Smooth muscle cell (in vitro differentiated cells): ENCODE results near the gene OR52M1. TPM values are rescaled to one million over a fixed set of nuclear protein-coding genes. Genes with fewer than 3 reads are reported as not detected.
"Not testable (repeated sequence)": the region's sequence is repeated elsewhere in the genome, so short reads cannot be mapped to it uniquely, and the experiment has no call there.

Source experiments
- DNase-seq: peaks from one replicate; lab custom pipeline; 2025; ENCODE audit not compliant: unreplicated experiment; lab: John Stamatoyannopoulos, UW
- H2AFZ ChIP-seq: fragments of 200-600 bp; sonication (generic); 2 replicates; pipeline ENCODE4 v1.6.0; 2016; ENCODE audit warnings: antibody characterized with exemption, low read depth, mild to moderate bottlenecking
- H3F3A ChIP-seq: fragments of 200-600 bp; sonication (generic); 2 replicates; pipeline ENCODE4 v1.6.0; 2017; ENCODE audit warnings: antibody characterized with exemption, low read depth
- H3K27ac ChIP-seq: fragments of 200-600 bp; sonication (generic); 2 replicates; pipeline ENCODE4 v1.5.1; 2016; ENCODE audit warnings: low read depth, mild to moderate bottlenecking
- H3K27me3 ChIP-seq: fragments of 200-600 bp; sonication (generic); 2 replicates; pipeline ENCODE4 v1.6.1; 2016; ENCODE audit warnings: low read depth, mild to moderate bottlenecking
- H3K36me3 ChIP-seq: fragments of 200-600 bp; sonication (generic); 2 replicates; pipeline ENCODE4 v1.5.1; 2016; ENCODE audit warnings: low read depth
- H3K4me1 ChIP-seq: fragments of 200-600 bp; sonication (generic); 2 replicates; pipeline ENCODE4 v1.5.1; 2016; ENCODE audit warnings: low read depth
- H3K4me2 ChIP-seq: fragments of 200-600 bp; sonication (generic); 2 replicates; pipeline ENCODE4 v1.6.0; 2016; ENCODE audit warnings: mild to moderate bottlenecking
- H3K4me3 ChIP-seq: fragments of 200-600 bp; sonication (generic); 2 replicates; pipeline ENCODE4 v1.5.1; 2016; ENCODE audit warnings: mild to moderate bottlenecking
- H3K79me2 ChIP-seq: fragments of 200-600 bp; sonication (generic); 2 replicates; pipeline ENCODE4 v1.6.0; 2016; ENCODE audit warnings: low read depth, mild to moderate bottlenecking
- H3K9ac ChIP-seq: fragments of 200-600 bp; sonication (generic); 2 replicates; pipeline ENCODE4 v1.6.0; 2016; ENCODE audit warnings: low read depth
- H3K9me3 ChIP-seq: fragments of 200-600 bp; sonication (generic); replicated peaks from 2 replicates; pipeline ENCODE4 v1.5.1; 2016; ENCODE audit warnings: low read depth
- H4K20me1 ChIP-seq: fragments of 200-600 bp; sonication (generic); 2 replicates; pipeline ENCODE4 v1.6.0; 2016; ENCODE audit warnings: low read depth
- CTCF ChIP-seq: fragments of 200-600 bp; sonication (generic); IDR thresholded peaks from 2 replicates; pipeline ENCODE4 v1.5.1; 2017; ENCODE audit warnings: borderline replicate concordance, mild to moderate bottlenecking, antibody characterized with exemption; ENCODE audit not compliant: insufficient read depth, poor library complexity, severe bottlenecking
- WGBS: methylation state at CpG from one replicate; pipeline ENCODE4 v1.1.7; 2016; ENCODE audit warnings: low lambda C conversion rate; 5-methylcytosine and 5-hydroxymethylcytosine counted together
- polyA plus RNA-seq: library from polyadenylated mRNA; unstranded; fragments of >200 nt; fragmentation: Nextera tagmentation; extraction: Ambion mirVana; gene quantifications from 2 replicates; pipeline ENCODE4 v1.2.1, GENCODE V29; 2016
- total RNA-seq: library from RNA; depleted of rRNA; stranded (reverse); fragments of >200 nt; gene quantifications from 2 replicates; pipeline ENCODE4 v1.2.3, GENCODE V29; 2014

OR52M1 gene
- total and polyA plus RNA-seq, 2 experiments from 2014 or later, result not detected

- H4K20me1 ChIP-seq, result no peaks in the 10 kb centered on the region
- H3K9me3 ChIP-seq, result no peaks in the 10 kb centered on the region
- H2AFZ ChIP-seq, result no peak overlapping the region
- DNase-seq, result no peak
- H3F3A ChIP-seq, result no peaks in the 10 kb centered on the region
- no peak overlapping the region for H3K4me2 ChIP-seq
- no peak overlapping the region for H3K27ac ChIP-seq
- H3K36me3 ChIP-seq, result no peaks in the 10 kb centered on the region
- no peak overlapping the region for H3K4me3 ChIP-seq
- H3K79me2 ChIP-seq, result no peaks in the 10 kb centered on the region
- 76% methylated on average over 2 of the region's 2 CpGs for WGBS
- no peak overlapping the region for H3K9ac ChIP-seq
- TF ChIP-seq CTCF, result no peak
- no peaks in the 10 kb centered on the region for H3K4me1 ChIP-seq
- H3K27me3 ChIP-seq, result peaks cover 5% of the 10 kb centered on the region
Observed at GRCh38 chr11:4522339-4522738, 22.7 kb upstream of the OR52M1 start.

- no peaks in the 10 kb centered on the region for H3F3A ChIP-seq
- no peak for TF ChIP-seq CTCF
- no peak overlapping the region for H3K9ac ChIP-seq
- no peaks in the 10 kb centered on the region for H3K9me3 ChIP-seq
- DNase-seq, result no peak
- no peak overlapping the region for H3K4me3 ChIP-seq
- H3K27me3 ChIP-seq, result peaks cover under 1% of the 10 kb centered on the region
- H3K27ac ChIP-seq, result no peak overlapping the region
- no peaks in the 10 kb centered on the region for H3K4me1 ChIP-seq
- WGBS, result 87% methylated on average over 6 of the region's 6 CpGs
- H3K79me2 ChIP-seq, result no peaks in the 10 kb centered on the region
- no peaks in the 10 kb centered on the region for H3K36me3 ChIP-seq
- H2AFZ ChIP-seq, result no peak overlapping the region
- H4K20me1 ChIP-seq, result no peaks in the 10 kb centered on the region
- no peak overlapping the region for H3K4me2 ChIP-seq
Observed at GRCh38 chr11:4522752-4523151, 22.2 kb upstream of the OR52M1 start.

GRCh38 chr11:4523666-4524065 lies 21.3 kb upstream of the OR52M1 start:
- H2AFZ ChIP-seq, result no peak overlapping the region
- no peaks in the 10 kb centered on the region for H3K36me3 ChIP-seq
- no peak overlapping the region for H3K4me3 ChIP-seq
- H3K4me1 ChIP-seq, result no peaks in the 10 kb centered on the region
- DNase-seq, result no peak
- no peak overlapping the region for H3K4me2 ChIP-seq
- 62% methylated on average over 1 of the region's 1 CpG for WGBS
- no peaks in the 10 kb centered on the region for H3K27me3 ChIP-seq
- no peak overlapping the region for H3K27ac ChIP-seq
- H4K20me1 ChIP-seq, result no peaks in the 10 kb centered on the region
- no peaks in the 10 kb centered on the region for H3K9me3 ChIP-seq
- H3K9ac ChIP-seq, result no peak overlapping the region
- no peaks in the 10 kb centered on the region for H3F3A ChIP-seq
- TF ChIP-seq CTCF, result no peak
- no peaks in the 10 kb centered on the region for H3K79me2 ChIP-seq

- Histone ChIP-seq H3K36me3 (no peaks in the 10 kb centered on the region), H3K27me3 (no peaks in the 10 kb centered on the region), H3K9me3 (no peaks in the 10 kb centered on the region), H3K9ac (no peak overlapping the region), H3F3A (no peaks in the 10 kb centered on the region), H2AFZ (no peak overlapping the region), H4K20me1 (no peaks in the 10 kb centered on the region), H3K4me3 (no peak overlapping the region), H3K79me2 (no peaks in the 10 kb centered on the region), H3K4me2 (no peak overlapping the region), H3K27ac (no peak overlapping the region), H3K4me1 (no peaks in the 10 kb centered on the region)
- TF ChIP-seq CTCF, result no peak
- 93% methylated on average over 2 of the region's 2 CpGs for WGBS
- no peak for DNase-seq
Observed at GRCh38 chr11:4527926-4528325, 17.1 kb upstream of the OR52M1 start.

GRCh38 chr11:4531686-4532085 lies 13.3 kb upstream of the OR52M1 start:
- not testable (repeated sequence) for H3K27me3 ChIP-seq, H3K9me3 ChIP-seq, H2AFZ ChIP-seq, H3K9ac ChIP-seq, H3K4me2 ChIP-seq, H3K4me1 ChIP-seq, H3K4me3 ChIP-seq, H3K36me3 ChIP-seq, H3K27ac ChIP-seq, DNase-seq, H3F3A ChIP-seq, H3K79me2 ChIP-seq, H4K20me1 ChIP-seq
- 71% methylated on average over 11 of the region's 11 CpGs for WGBS
